ENCODE results near the gene OAS2. TPM values are rescaled to one million over a fixed set of nuclear protein-coding genes. Genes with fewer than 3 reads are reported as not detected.

The OAS2 gene
- total and polyA plus RNA-seq, 9 of the 15 experiments (the other 6 are each of a cell fraction or from before 2014, with no cell fraction given): 0.13 to 0.85 TPM; not detected in 7

GRCh38 chr12:113003636-113004035 is 25.3 kb downstream of the OAS2 start (continued):
- TF ChIP-seq ZNF561 (CRISPR knock-in tag; conservative IDR thresholded peaks at IDR 0.05) (no peak), MCM7 (IDR thresholded peaks at IDR 0.05) (no peak), CGGBP1 (CRISPR knock-in tag; IDR thresholded peaks at IDR 0.05) (no peak), ZEB2 (IDR thresholded peaks at IDR 0.05) (no peak)

GRCh38 chr12:113005762-113006161 is 27.4 kb downstream of the OAS2 start:
- peaks cover 6 to 35% of the 10 kb centered on the region in 2 experiments; a peak in 3 of 5 replicates for H3K27me3 ChIP-seq (ENCODE audit: control insufficient read depth in 2 of 2, insufficient read depth in 2 of 2, low read length in 2 of 2)
- peaks cover 3% of the 10 kb centered on the region; the same call in 1 of the 2 replicates for H4K20me1 ChIP-seq (replicated peaks; ENCODE audit: control insufficient read depth, insufficient read depth, low read length)
- H3K36me3 ChIP-seq (ENCODE audit: control insufficient read depth, insufficient read depth, low read length): no peaks in the 10 kb centered on the region
- H3K9me1 ChIP-seq (ENCODE audit: control insufficient read depth, insufficient read depth, low read length): no peaks in the 10 kb centered on the region
- H3K4me3 ChIP-seq: no peak overlapping the region
- no peak overlapping the region for H2AFZ ChIP-seq (ENCODE audit: low read depth, low read length)
- in situ Hi-C loops (cut with MboI) (no loop called here), intact Hi-C loops (cut with micrococcal nuclease) (no loop called here)
- no peak overlapping the region for H3K9ac ChIP-seq (ENCODE audit: insufficient read depth in 1 of 2, low read depth in 2 of 2, low read length in 2 of 2)
- no peaks in the 10 kb centered on the region for H3K9me3 ChIP-seq (replicated peaks; ENCODE audit: control insufficient read depth, insufficient read depth, low read depth, low read length)
- H3K4me2 ChIP-seq (ENCODE audit: insufficient read depth, low read length): no peak overlapping the region
- H3K79me2 ChIP-seq (ENCODE audit: control insufficient read depth, insufficient read depth, low read length): no peaks in the 10 kb centered on the region
- 4% methylated on average over 3 of the region's 4 CpGs for WGBS (ENCODE audit: insufficient coverage, low coverage, missing lambda C conversion rate)
- H3K4me1 ChIP-seq (replicated peaks in 1 of 2; ENCODE audit: control insufficient read depth in 2 of 2, insufficient read depth in 2 of 2, low read length in 2 of 2): no peaks in the 10 kb centered on the region
- FAIRE-seq (no peak), DNase-seq (ENCODE audit: extremely low read depth in 1 of 4, low spot score in 3 of 4) (peak; percentile 21 to 48 (median 39)), ATAC-seq (0 out of 3 replicates have a peak, but pooled peaks have one; percentile 40)
- POLR2A ChIA-PET: no interaction called here
- CTCF ChIA-PET (ENCODE audit: low intra/inter-chr PET ratio): interaction anchor here (0.6 to 0.7 kb wide), 3 partner anchors 25 to 963 kb away, joined by 3 read pairs; no protein-coding TSS in a partner anchor
- BruUV-seq (replicated peaks): no TSS peak
- no peak overlapping the region for H3K27ac ChIP-seq (ENCODE audit: extremely low read depth, low read depth, low read length)
- TF ChIP-seq CTCF (IDR thresholded peaks at IDR 0.05 in 2 of 3, conservative IDR thresholded peaks at IDR 0.05 in 1 of 3; ENCODE audit: insufficient read depth in 2 of 3, low read depth in 1 of 3, low read length in 3 of 3): peak; percentile 42 to 60 (median 49); a peak in 5 of 6 replicates
- no peak for TF ChIP-seq RBM17 (IDR thresholded peaks at IDR 0.05; ENCODE audit: borderline replicate concordance, low read depth, low read length)
- TF ChIP-seq ZNF518B (CRISPR knock-in tag; IDR thresholded peaks at IDR 0.05): no peak
